ACHN (cell line): ENCODE data around the gene CLCN6.

ENCODE experiments used
- DNase-seq: peaks from one replicate; pipeline ENCODE4 v3.0.0-alpha.2; 2015
- in situ Hi-C: cut with HindIII; loops from 2 replicates; pipeline ENCODE4 v1.10.0; 2017; ENCODE audit warnings: low sequenced_read_pairs, low pct_ligation_motif_present, low pct_unique_long_range_greater_than_20kb

CLCN6 gene

DNA sequence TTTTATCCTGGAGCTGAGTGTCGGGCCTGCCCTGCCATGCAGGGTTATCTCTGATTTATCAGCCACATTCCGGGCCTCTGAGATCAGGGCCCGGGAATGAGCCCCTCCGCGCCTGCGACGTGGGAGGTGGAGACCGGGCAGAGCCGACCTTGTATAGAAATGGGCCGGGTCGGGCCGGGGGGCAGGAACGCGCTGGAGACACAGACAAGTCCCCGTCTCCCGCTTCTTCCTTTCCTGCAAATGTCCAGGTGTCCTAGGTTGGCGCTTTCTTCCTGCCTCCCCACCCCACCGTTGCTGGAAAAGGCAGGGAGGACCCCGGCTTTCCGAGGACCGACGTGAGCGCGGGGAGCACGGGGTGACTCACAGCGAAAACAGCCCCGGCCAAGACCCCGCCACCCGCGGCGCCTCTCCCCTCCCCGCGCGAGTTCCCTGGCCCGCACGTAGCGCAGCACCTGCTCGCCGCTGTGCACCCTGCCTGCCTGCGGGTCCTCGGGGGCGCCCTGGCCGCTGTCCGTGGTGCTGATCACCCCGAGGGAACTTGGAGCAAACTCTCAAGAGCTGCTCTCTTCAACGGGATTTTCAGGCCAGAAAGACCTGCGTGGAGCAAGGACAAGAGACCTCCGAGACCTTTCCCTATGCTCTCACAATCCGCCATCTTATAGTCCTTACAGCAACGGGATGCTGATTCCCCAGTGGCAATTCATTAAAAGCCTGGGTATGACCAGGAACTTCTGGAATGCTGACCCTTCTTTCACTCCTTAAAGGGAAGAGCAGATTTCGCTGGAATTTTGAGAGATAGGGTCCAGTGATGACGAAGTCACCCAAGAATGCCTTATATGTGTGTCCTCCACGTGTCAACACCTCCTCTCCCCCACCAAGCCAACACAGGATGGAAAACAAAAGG, 53.2 kb downstream of the CLCN6 start:
- peak; percentile 67 for DNase-seq
- in situ Hi-C loops: no loop called here

DNA sequence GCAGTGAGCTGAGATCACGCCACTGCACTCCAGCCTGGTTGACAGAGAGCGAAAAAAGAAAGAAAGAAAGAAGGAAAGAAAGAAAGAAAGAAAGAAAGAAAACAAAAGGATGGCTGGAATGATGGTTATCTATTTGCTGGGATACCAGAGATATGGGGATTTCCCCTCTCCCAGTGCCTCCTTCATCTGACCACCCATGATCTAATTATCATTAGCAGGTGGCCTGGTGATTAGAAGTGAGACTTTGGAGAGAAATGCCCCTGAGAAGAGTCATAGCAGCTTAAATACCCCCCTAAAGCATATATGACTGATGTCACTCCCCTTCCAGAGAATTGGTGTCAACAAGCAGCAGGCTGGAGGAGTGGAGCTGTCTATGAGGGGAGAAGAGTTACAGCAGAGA, 54.1 kb downstream of the CLCN6 start:
- DNase-seq: no peak
- in situ Hi-C loops: no loop called here

DNA sequence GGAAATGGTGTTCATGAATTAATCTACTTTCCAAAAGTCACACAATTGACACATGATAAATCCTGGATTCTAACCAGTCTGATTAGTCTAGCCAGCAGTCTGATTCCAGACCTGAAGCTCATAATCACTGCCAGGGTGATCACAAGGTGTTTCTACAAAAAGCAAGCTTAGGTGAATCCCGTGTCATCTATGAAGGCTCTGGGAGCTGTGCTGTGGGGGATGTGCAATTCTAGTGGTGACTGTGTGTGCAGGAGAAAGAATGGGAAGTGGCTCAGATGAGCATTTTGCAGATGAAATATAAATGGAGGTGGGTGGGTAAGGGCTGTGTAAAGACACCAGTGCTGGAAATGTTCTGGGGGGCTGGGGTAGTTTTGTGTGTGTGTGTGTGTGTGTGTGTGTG, 54.6 kb downstream of the CLCN6 start:
- in situ Hi-C loops: no loop called here

DNA sequence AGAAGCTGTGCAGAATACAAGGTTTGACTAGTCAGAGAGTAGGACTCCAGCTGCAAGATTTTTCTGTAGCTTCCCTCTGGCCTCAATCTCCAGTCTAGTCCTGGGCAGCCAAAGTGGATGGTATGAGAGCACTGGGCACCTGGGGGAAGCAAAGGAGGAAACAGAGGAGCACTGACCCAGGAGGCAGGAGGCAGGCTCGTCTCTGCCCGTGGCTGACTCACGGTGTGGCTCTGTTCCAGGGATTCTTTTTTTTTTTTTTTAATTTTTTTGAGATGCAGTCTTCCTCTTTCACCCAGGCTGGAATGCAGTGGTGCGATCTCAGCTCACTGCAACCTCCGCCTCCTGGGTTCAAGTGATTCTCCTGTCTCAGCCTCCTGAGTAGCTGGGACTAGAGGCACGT, 56.9 kb downstream of the CLCN6 start:
- peak; percentile 52 for DNase-seq
- in situ Hi-C loops: no loop called here

More for the DNA sequence above, 54.6 kb downstream of the CLCN6 start:
- DNase-seq: no peak

DNA sequence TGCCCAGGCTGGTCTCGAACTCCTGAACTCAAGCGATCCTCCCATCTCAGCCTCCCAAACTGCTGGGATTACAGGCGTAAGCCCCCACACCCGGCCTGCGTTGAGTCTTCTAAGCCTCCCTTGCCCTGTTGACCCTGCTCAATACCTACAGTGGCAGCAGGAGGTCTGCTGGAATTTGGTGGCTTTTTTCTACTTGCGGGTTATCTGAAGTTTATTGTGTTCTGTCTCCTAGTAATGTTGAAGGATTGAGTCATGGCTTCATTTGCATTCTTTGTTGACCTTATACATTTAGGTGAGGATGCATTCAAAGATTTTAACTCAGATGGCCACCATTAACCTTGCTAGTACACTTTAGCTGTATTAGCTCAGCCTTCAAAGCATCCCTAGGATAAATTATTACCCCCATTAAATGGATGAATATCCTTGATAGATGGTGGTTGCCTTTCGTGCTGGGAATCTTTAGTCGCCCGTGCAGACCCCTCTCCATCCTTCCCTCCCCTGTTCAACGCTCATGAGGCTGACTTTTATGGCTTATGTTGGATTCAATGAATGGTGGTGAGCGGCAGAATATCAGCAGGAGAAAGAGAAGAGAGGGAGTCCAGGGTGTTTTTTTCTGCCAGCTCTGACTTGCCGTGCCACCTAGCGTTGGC, 62.5 kb downstream of the CLCN6 start:
- in situ Hi-C loops: no loop called here
- DNase-seq: no peak

DNA sequence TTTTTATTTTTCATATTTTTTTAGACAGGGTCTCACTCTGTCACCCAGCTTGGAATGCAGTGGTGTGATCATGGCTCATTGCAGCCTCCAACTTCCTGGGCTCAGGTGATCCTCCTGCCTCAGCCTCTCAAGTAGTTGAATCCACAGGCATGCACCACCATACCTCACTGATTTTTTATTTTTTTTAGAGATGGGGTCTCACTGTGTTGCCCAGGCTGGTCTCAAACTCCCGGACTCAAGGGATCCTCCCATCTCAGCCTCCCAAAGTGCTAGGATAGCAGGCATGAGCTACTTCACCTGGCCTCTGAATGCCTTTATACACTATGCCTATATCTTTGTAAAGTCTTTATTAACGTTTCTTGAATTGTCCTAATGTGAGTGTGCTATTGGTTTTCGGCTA, 63.1 kb downstream of the CLCN6 start:
- in situ Hi-C loops: no loop called here

DNA sequence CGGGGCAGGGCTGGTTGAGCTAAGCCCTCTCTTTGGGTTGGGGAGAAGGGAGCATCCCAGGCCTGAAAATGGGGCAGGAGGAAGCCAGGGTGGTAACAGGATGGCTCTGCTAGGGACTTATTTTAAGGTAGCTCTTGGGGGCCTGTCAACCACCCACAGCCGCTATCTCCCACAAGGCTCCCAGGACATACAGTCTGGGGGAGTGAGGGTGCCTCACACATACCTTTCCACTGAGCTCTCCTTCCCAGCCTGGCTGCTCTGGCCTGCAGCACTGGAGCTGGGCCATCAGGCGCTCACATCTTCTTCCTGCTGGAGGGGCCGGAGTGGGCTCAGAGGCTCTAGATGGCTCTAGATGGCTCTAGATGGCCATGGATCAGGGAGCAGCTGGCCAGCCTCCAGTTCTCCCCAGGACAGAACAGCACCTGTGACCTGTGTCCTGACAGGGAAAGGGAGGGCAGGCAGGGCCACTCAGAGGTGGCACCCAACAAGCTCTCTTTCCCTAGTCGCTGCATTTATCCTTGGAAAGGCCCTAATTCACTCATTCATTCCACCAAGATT, 63.7 kb downstream of the CLCN6 start:
- in situ Hi-C loops: no loop called here
- no peak for DNase-seq

More for the DNA sequence above, 63.1 kb downstream of the CLCN6 start:
- no peak for DNase-seq

DNA sequence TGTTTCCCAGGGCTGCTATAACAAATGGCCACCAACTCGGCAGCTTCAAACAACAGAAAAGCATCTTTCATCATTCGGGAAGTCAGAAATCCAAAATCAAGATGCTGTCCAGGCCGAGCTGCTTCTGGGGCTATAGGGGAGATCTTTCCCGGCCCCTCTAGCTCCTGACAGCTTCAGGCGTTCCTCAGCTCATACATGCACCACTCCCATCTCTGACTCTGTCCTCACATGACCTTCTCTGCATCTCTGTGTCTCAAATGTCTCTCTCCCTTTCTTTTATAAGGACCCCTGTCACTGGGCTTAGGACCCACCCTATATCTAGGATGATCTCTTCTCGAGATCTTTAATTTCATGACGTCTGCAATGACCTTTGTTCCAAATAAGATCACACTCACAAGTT, 66.6 kb downstream of the CLCN6 start:
- in situ Hi-C loops: no loop called here

DNA sequence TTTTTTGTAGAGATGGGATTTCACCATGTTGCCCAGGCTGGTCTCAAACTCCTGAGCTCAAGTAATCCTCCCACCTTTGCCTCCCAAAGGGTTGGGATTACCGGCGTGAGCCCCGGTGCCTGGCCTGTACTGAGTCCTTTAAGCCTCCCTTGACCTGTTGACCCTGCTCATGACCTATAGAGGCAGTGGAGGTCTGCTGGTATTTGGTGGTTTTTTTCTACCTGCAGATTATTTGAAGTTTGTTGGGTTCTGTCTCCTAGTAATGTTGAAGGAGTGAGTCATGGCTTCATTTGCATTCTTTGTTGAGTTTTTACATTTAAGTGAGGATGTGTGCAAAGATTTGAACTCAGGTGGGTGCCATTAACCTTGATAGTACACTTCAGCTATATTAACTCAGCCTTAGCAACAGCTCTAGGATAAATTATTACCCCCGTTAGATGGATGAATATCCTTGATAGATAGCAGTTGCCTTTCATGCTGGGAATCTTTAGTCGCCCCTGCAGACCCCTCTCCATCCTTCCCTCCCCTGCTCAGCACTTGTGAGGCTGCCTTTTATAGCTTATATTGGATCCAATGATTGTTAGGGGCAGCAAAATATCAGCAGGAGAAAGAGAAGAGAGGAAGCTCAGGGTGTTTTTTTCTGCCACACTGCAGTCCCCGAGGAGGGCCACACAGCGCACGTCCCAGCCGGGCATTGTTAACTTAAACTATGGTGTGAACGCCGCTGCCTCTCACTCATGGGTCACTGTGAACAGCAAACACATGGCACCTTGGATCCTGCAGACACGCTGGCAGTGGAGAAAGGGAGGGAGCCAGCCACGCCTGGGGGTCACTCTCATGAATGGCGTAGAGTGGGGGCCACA, 67.6 kb downstream of the CLCN6 start:
- in situ Hi-C loops: no loop called here
- DNase-seq: no peak

More for the DNA sequence above, 66.6 kb downstream of the CLCN6 start:
- DNase-seq: no peak

DNA sequence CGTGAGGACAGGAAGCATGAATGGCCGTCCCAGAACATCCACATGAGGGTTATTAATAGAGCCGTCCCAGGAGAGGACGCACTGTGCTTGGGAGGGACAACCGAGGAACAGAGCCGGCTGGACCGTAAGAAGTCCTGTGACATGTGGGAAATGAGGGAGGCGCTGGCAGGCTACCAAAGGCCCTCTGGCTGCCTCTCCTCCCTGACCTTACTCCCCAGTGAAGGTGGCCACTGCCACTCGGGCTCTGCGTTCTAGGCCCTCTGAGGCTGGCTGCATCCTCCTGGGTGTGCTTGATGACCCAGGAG, 68.2 kb downstream of the CLCN6 start:
- DNase-seq: no peak
- in situ Hi-C loops: no loop called here

DNA sequence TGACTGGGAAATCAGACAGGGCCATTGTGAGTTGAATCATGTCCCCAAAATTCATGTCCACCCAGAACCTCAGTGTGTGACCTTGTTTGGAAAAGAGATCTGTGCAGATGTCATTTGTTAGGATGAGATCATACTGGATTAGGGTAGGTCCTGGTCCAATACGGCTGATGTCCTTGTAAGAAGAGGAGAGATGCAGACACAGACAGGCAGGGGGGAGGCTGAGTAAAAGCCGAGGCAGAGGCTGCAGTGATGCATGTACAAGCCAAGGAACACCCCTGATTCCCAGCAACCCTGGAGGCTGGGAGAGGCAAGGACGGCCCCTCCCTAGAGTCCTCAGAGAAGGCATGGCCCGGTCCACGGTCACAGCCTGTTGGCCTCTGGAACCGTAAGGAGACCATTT, 68.6 kb downstream of the CLCN6 start:
- no peak for DNase-seq
- in situ Hi-C loops: no loop called here

DNA sequence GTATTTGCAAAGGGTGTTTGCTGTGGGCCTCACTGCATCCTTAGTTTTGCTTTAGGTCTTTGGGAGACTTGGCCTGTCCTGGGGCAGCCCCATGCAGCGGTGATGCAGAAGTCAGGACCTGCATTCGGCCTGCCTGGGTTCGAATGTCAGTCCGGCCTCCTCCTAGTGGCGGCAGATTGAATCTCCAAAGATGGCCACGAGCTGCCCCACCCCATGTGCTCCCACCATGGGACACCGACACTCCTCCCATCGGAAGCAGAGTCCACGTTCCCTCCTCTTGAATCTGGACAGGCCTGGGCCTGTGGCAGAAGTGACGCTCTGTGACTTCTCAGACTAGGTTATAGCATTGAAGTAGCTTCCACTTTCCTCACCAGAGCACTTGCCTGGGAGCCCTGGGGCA, 69.1 kb downstream of the CLCN6 start:
- in situ Hi-C loops: no loop called here
- DNase-seq: no peak

DNA sequence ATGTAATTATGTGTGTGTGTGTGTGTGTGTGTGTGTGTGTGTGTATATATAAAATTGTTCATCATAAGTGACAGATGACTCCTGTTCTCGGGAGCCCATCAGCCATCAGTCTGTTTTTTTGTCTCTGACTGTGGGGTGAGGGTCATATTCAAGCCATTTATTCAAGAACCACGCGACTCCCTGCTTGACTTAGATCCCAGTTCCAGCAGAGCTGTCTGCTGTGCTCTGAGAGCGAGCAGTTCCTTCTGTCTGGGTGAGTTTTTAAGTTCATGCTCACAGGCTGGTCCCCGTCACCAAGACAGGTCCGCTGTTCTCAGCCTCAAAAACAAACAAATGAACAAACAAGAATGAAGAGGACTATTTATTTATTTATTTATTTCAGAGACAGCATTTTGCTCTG, 71.1 kb downstream of the CLCN6 start:
- DNase-seq: no peak
- in situ Hi-C loops: no loop called here

DNA sequence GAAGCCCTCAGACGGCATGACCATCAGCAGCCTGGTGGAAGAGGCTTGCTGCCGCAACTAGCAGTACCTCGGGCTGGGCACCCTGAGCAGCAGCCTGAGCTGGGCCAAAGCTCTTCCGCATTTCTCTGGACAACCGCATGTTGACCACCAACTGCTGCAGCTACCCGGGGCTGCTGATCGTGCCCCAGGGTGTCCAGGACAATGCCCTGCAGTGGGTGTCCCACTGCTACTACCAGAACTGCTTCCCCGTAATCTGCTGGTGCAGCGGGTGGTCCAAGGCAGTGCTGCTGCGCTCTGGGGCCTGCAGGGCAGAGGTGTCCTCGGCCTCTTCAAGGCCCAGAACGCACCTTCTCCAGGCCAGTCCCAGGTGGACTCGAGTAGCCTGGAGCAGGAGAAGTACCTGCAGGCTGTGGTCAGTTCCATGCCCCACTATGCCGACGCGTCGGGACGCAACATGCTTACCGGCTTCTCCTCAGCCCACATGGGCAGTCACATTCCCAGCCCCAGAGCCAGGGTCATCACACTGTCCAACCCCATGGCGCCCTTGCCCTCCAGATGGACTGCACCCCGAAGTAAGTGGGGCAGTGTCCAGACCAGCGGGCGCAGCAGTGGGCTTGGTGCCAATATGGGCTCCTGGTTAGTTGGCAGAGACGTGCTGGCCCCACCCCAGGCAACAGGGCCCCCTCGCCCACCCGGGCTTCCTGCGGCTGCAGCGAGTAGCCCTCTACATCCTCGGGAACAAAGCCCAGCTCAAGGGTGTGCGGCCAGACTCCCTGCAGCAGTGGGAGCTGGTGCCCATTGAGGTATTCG, 72.3 kb downstream of the CLCN6 start:
- no peak for DNase-seq
- in situ Hi-C loops: no loop called here

DNA sequence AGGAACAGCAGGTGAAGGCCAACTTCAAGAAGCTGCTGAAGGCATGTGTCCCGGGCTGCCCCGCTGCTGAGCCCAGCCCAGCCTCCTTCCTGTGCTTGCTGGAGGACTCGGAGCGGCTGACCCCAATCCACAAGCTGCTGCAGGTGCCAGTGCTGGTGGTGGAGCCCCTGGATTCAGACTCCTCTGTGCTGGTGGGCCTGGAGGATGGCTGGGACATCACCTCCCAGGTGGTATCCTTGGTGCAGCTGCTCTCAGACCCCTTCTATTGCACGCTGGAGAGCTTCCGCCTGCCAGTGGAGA, 72.8 kb downstream of the CLCN6 start:
- in situ Hi-C loops: no loop called here
- DNase-seq: no peak

DNA sequence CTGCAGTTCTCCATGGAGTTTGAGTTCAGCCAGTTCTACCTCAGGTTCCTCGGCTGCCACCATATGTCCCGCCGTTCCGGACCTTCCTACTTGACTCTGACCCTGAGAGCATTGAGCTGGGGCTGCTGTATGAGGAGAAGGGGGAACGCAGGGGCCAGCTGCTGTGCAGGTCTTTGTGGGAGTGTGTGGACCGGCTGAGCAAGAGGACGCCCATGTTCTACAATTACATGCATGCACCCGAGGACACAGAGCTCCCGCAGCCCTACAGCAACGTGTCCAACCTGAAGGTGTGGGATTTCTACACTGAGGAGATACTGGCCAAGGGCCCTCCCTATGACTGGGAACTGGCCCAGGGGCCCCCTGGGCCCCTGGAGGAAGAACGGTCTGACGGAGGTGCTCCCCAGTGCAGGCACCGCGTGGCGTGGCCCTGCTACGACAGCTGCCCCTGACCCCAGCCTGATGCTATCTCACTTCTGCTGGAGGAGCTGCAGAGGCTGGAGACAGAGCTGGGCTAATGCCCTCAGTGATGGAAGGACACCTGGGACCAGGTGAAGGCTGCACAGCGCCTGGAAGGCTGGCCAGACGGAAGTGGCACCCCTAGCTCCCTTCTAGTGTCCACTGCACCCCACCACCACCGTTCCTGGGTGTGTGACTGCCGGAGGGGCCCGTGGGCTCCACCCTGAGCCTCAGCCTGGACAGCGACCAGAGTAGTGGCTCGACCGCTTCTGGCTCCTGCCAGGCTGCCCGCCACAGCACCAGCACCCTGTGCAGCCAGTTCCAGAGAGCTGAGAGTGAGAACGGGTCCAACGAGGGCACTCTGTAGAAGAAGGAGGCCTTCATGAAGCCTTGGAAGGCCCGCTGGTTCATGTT, 73.6 kb downstream of the CLCN6 start:
- in situ Hi-C loops: no loop called here
- DNase-seq: no peak

DNA sequence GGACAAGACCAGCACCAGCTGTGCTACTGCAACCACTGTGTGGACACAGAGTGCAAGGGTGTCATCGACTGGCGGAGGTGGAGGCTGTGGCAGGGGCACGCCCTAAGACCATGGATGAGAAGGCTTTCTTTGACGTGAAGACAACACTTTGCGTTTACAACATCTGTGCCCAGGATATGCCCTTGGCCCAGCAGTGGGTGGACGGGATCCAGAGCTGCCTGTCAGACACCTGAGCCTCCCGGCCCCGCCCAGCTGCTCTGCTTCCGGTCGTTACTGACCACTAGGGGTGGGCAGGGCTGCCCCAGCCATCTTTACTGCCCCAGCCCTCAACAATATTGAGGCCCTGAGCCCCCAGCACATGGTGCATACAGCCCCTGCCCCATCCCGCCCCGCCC, 74.2 kb downstream of the CLCN6 start:
- in situ Hi-C loops: no loop called here
- no peak for DNase-seq
